HPDE6-E6E7 (cell line): ENCODE data around the gene TACC2.

Source experiments
- DNase-seq: peaks from one replicate; pipeline ENCODE4 v3.0.0; 2011; ENCODE audit warnings: missing footprints; ENCODE audit errors: extremely low spot score

The TACC2 gene

DNA sequence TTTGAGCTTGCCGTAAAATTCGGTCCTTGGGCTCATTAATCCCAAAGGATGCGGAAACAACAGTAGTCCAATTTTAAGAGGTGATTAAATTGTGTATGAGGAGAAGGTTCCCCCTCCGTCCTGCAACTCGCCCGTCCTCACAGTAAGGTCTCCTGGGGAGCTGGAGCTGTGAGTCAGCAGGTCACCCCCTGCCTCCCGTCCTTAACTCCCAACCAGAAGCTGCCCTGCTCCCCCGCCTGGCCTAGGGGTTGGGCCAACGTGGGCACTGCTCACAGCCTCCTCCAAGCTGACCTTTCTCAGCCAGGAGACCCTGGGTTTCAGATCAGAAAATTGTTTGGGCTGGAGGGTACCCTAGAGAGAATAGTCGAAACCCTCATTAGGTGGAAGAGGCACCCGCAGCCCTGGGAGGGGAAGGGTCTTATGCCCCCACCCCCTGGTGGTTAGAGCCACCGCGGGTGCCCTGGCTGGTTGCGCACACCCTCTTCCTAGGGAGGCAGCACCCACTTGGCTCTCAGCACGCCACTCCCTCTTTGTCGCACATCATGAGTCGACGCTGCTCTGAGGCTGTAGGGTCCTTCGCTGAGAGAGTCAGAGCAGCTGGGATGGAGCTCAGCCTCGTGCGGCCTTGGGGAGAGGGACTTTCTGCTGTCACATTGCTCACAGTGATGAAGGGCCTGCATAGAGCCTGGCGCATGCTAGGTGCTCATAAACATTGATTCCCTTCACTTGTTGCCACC, 131.2 kb downstream of the TACC2 start:
- no peak for DNase-seq

DNA sequence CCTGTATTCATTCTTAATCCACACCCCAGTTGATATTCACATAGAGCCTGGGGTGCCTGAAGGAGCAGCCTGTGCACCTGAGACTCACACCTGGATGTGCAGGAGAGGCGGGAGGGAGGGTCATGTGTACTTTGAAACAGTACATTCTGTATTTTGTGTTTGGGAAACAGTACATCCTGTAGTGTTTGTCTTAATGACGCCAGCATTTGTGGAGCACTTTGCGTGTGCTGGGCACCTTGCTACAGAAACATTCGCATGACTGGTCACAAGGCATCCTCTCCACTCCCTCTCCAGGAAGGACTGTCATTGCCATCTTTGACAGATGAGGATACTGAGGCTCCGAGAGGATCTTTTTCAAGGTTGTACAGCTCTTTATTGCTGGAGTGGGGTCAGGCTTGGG, 132.1 kb downstream of the TACC2 start:
- DNase-seq, result no peak

DNA sequence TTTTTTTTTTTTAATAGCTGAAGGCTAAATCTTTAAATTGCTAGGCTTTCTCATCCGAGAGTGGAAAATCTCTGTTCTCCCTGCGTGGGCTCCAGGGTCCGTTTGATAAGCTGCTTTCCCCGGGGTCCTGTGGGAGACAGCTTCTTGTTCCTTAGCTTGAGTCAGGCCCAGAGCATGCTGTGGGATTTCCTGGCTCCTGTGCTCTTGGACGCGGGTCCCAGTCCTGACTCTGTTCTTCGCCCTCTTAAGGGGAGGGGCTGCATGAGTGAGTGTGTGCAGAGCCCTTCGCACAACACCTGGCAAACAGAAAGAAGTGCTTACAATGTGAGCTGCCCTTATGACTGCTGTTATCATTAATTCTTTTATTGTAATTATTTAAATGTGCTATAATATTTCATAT, 133.5 kb downstream of the TACC2 start:
- DNase-seq, result no peak

DNA sequence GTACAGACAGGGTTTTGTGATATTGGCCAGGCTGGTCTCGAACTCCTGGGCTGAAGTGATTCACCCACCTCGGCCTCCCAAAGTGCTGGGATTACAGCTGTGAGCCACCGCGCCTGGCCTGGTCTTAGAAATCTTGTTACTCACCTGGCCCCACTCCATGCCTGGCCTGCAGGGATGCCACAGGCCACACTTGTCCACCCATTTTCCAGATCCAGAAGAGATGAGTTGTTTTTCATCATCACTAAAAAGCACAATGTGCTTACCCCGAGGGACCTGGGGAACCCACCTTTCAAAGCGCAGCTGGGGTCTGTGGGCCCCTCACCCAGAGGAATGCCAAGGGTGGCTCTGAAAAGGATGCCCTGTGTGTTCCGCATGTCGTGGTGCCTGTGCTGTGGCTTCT, 134.2 kb downstream of the TACC2 start:
- no peak for DNase-seq

DNA sequence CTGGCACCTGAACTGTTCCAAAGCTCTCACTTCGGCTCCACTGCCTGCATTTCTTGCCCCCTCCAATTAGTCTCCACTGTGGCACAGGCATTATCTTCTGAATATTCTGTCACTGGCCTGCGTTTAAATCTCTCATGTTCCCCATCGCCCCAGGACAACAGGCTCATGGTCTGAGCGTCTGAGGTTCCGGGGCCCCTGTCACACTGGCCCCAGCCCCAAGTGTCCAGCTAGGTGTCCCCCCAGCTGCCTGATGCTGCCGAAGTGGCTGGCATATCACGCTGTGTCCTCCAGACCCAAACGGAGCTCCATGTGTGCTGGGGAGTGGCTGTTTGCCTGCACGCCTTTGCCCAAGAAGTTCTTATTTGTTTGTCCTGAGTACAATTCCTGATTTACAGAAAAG, 135.4 kb downstream of the TACC2 start:
- DNase-seq, result no peak

DNA sequence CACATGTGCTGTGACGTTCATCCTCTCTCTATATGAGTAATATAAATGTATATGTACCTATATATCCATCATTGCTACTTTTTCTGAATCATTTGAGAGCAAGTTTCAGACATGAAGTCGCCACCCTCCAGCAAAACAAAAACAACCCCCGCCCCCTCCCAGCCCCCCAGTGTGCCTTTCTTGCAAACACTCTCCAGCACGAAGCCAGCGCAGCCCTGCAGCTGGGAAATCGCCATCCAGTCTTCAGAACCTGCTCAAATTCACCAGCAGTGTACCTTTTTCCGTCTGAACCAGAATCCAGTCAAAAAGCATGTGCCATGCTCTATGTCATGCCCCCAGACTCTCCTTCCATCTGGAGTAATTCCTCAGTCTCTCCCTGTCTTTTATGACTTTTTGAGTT, 135.8 kb downstream of the TACC2 start:
- no peak for DNase-seq

DNA sequence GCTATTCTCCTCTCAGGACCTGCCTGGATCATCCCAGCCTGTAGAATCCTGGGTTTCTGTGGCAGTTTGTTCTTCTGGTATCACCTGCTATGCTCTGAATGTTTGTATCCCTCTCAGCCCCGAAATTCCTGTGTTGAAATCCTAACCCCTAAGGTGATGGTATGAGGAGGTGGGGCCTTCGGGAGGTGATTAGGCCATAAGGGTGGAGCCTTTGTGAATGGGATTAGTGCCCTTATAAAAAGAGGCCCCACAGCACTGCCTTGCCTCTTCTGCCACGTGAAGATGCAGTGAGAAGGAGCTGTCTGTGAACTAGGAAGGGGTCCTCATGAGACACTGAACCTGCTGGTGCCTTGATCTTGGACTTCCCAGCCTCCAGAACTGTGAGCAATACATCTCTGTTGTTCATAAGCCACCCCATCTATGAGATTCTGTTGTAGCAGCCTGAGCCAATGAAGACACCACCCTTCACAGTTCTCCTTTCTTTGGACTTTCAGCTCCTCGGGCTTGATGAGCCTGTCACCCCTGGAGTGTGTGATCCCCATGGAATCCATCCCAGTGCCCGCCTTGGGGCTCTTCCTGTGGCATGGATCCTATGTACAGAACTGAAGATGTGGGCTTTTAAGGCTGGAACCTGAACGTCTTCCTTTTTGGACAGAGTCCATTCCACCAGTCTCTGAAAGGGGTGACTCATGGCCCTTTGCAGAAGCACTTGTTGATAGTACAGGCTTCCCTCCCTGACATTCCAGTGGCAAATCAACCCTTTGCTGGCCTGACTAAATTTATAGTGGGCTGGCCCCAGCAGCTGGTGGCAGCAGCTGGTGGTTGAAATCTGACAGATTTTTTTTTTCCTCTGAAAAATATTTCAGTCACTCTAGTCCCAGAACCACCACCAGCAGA, 138.0 kb downstream of the TACC2 start:
- DNase-seq, result no peak

DNA sequence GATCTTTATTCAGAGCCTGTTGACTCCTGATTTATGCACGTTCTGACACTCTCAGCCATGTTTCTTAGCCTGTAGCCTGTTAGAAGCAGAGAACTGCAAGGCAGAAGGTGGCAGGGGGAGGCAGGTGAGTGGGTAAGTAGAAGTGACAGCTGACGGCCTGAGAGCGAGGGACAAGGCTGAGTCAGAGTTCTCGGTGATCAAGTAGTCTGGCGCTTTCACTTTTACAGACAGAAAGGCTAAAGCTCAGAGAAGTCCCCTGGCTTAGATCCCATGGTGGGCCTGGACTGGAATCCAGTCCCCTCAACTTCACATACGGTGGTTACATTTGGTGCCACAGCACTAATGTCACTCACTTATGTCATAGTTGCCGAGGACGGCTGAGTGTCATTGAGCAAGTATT, 139.0 kb downstream of the TACC2 start:
- no peak for DNase-seq

DNA sequence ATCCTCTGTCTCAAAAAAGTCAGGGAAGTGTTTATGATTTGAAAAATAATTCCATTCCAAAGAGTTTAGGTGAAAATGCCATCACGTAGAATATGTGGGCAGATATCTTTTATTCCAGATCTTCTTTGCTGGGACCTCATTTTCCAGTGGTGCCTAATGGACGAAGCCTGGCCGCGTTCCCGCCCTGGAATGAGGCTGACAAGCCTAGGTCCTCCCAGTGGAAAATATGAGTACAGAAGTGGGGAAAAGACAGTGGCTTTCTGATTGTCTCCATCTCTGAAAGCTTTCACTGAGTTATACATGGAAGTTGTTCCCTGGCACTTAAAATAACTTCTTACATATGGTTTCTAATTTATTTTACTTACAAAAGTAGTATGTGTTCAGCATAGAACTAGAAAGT, 139.4 kb downstream of the TACC2 start:
- no peak for DNase-seq

DNA sequence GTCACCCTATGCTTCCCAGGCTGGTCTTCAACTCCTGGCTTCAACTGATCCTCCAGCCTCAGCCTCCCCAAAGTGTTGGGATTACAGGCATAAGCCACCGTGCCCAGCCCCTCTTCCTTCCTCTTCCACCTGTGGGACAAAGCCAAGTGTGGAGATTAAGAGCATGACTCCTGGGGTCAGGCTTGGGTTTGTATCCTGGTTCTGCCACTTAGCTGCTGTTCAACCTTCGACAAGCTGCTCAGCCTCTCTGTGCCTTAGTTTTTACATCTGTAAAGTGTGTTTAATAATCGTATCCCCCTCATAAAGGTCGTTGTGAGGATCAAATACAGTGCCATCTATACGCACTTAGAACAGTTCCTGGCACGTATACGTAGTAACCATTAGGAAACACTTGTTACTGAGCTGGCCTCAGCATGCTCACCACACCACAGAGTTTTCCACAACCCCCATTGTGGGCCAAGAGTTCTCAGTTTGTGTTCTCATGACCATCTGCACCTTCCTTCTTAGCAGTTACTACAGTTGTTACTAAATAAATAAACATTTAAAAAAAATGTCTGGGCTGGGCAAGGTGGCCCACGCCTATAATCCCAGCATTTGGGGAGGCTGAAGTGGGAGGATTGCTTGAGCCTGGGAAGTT, 141.6 kb downstream of the TACC2 start:
- DNase-seq, result no peak

DNA sequence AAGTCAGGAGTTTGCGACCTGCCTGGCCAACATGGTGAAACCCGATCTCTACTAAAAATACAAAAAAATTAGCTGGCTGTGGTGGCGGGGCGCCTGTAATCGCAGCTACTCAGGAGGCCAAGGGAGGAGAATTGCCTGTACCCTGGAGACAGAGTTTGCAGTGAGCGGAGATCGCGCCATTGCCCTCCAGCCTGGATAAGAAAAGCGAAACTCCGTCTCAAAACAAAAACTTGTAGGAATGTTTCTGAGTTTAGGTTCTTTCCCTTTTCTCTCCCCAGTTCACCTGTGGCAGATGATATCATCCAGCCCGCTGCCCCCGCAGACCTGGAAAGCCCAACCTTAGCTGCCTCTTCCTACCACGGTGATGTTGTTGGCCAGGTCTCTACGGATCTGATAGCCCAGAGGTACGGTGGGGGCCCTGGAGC, 143.4 kb downstream of the TACC2 start:
- no peak for DNase-seq

DNA sequence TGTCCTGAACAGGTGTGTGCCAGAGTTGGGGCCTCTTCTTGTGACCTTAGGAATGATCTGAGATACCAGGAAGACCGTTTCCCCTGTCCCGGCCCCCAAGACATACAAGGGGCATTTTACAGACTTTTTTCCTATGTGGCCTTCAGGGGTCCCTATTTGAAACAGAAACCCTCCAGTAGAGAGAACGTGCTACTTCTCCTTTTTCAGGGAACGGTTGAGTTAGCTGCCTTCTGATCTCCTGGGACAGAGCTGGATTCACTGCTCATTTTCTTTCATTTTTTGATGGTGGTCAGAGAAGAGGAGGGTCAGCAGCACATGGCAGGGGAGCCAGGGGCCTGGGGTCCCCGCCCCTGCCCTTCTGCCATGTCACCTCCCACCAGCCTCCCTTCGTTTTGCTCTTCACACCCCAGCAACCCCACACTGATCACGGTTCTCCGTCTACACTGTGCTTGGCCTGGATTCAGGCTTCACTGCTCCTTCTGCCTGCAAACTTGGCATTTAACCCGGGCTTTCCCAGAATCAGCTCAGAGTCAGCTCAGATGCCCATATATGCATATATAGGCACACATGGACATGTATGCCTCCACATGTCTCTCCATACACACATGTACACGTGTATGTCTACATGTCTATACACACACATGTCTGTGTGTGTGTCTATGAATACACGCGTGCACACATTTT, 144.1 kb downstream of the TACC2 start:
- DNase-seq, result no peak

DNA sequence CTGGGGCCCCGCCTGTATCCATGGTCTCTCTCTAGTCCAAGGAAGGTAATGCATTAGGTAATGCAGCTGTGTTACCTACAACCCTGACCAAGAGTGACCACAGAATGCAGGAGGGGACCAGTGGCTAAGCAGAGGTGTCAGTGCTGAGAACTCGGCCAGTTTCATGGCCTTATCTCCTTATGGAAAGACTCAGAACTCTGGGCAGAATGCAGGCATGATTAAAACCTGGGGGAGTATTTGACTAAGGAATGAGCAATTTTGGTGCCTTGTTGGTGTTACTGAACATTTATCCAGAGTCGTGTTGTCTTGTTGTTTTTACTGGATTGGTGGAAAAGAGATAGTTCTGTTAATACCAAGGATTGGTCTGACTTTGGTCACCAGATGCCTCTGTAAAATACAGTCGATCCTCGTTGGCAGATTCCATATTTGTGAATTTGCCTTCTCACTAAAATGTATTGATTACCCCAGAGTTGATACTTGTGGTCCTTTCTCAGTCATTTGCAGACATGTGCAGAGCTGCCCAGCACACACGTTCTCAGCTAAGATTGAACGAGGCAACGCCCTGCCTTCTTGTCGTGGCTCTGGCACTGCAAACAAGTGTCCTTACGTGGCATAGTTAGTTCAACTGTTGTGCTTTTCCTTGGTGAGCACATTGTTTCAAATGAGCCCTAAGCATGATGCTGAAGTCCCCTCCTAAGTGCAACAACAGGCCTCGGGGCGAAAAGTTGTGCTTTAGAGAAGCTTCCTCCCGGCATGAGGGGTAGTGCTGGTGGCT, 146.5 kb downstream of the TACC2 start:
- DNase-seq, result no peak

DNA sequence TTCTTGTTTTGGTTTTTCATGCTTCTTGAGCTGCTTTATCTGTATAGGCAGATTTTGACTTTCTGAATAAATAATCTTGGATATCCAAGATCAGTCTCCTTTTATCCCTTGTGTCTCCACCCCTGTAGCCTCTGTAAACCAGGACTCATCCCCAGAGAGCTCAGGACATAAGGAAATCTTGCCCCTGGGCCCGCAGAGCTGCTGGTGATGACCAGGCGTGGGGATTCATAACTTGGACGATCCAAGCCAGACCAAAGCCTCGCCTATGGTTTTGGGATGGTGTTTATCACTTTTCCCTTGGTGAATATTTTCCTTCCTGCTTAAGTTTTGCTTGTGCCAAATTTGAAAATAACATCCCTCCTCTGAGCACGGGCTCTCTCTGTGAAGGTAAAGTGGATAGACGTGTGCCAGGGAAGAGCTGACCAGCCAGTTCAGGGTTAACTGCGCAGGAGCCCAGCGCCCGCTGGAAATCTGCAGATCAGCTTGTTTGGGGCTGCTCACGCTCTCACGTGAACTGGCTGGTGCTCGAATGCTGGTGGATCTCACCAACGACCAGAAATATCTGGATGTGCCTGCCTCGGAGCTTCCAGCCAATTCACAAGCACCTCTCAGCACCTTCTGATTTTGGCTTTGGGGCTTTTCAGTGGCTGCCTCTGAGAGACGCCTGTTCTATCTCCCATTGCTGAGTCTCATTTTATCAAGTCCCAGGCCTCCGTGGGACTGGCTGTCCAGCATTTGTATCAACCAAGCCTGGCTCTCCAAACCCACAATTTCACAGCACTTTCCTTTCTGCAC, 150.1 kb downstream of the TACC2 start:
- no peak for DNase-seq

DNA sequence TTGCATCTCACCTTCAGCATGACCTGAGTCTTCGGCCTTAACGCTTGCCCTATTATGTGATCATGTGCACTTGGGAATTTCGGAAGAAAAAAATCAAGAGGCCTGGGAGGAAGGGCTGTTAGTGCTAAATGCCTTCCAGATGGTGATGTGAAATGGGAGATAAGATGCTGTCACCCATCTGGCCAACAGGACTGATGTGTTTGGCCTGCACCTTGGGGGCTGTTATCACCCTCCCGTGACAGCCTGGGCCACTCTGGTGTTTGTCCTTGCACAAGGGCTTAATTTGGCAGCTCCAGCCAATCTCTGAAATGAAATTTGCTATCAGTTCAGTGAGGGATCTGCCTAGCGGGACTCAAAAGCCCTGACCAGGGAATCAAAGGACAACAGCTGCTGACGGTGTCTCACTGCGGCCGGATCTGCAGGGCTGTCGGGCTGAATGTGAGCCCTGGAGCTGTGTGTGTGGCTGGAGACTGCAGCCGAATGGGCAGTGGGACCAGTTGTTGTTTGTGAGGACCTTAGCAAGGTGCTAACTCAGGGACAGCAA, 150.7 kb downstream of the TACC2 start:
- DNase-seq, result no peak

DNA sequence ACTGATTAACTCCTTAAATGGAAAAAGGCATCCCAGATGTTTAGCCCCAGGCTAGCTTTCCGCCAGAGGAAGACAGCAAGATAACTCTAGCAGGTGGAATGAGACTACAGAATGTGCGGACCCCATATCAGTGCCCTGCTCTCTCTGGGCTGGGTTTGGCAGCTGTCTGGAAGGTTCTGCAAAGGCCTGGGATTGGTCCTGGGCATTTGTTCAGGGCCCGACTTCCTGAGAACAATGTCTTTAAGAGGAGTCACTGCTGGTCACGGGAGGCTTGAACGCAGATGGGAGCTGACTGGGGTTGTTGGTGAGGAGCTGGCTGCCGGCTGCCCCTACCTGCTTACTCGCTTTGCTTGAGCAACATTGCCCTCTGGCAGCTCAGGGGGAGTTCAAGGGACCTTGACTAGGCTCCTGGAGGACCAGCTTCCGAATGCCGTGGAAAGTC, 151.5 kb downstream of the TACC2 start:
- peak; percentile 33 for DNase-seq

DNA sequence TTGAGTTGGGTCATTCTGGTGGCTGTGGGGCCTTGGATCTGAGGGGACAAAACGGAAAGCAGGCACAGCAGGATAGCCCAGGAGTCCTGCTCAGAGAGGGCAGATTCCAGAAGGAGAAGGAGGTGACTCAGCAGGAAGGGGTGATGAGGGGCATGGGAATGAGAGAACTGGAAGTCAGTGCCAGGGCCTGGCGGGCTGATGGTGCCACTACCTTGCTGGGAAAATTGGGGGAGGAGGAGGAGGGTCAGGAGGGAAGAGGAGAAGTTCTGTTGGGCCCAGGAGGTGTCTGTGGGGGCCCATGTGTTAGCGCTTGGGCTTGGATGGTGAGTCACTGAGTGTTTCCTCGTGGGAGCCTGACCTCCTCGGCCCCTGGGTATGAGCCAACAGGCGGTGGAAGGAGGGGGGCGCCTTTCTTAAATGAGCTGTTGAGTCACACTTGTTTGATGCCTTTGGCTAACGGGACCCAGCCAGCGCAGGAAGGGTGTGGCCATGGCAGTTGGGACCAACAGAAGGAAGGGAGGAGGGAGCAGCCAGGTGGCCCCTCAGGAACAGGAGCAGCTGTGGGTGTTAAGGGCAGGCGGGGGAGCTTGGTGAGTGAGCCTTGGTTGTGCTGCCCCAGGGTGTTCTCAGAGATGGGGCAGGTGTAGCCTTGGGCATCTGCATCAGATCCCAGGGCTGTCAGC, 152.1 kb downstream of the TACC2 start:
- DNase-seq, result peak; percentile 57

DNA sequence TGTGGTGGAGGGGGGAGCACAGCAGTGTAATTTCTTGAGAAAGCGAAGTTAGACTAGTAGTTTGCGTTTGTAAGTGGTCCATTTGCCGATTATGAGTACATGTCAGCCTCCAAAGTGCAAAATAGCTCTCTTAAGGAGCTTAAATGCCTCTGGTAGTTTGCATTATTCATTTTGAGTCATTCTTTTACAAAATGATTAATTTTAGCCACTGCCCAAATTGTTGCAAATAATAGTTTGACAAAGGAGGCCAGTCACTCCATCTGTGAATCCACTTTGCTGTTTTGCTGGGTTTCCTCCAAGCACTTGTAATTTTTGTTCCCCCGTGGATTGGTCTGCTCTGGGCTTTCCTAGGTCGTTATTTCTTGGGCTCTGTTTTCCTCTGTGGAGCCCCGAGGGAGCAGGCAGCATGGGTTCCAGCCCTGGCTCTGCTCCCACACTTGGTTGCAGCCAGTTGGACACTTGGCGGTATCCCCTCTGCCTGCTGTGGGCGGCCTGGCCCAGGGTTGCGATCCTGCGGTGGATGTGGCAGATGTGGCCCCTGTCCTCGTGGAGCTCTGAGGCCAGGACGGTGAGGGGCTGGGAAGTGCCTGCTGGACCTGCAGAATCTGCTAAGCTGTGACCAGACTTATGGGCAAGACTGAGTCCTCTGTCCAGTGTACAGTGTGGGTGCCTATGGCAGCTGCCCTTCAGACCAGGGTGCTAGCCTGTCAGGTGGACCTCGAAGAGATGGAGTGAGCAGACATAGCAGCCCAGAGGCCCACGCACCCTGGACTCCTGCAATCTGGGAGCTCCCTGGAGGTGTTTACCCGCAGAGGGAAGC, 153.1 kb downstream of the TACC2 start:
- DNase-seq, result no peak
